Measurements from ENCODE around the gene NOCT.

DNA sequence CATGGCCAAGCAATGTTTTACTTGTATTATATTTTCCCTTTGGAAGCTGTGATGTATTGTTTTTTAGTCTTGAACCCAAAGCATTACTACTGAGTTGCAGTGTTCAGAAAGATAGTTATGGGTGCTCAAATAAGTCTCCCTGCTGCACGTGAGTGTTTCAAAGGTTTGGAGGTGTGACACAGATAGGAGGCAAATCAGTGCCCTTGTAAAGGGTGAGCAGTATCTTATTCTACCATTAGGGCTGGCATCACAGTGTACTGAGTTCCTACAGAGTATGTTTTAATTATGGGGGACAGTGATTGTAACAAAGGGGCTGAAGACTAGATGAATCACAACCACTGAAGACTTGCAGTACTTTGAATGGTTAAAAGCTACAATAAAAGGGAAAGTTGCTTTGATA is 38.3 kb downstream of the NOCT start:
- TF ChIP-seq ZNF514 (tag by site-specific recombination; IDR thresholded peaks at IDR 0.05) (no peak), ZNF768 (tag by site-specific recombination; IDR thresholded peaks at IDR 0.05) (no peak), ZNF529 (tag by site-specific recombination; IDR thresholded peaks at IDR 0.05; ENCODE audit: insufficient replicate concordance) (no peak), HOXA7 (CRISPR knock-in tag; IDR thresholded peaks at IDR 0.05; ENCODE audit: borderline replicate concordance) (no peak), ZNF777 (tag by site-specific recombination; IDR thresholded peaks at IDR 0.05; ENCODE audit: borderline replicate concordance) (no peak), YY1 (tag by site-specific recombination; IDR thresholded peaks at IDR 0.05) (no peak), SP7 (tag by site-specific recombination; IDR thresholded peaks at IDR 0.05) (no peak), KLF9 (tag by site-specific recombination; IDR thresholded peaks at IDR 0.05; ENCODE audit: low read depth) (no peak)
- TF ChIP-seq, protein P1, sequence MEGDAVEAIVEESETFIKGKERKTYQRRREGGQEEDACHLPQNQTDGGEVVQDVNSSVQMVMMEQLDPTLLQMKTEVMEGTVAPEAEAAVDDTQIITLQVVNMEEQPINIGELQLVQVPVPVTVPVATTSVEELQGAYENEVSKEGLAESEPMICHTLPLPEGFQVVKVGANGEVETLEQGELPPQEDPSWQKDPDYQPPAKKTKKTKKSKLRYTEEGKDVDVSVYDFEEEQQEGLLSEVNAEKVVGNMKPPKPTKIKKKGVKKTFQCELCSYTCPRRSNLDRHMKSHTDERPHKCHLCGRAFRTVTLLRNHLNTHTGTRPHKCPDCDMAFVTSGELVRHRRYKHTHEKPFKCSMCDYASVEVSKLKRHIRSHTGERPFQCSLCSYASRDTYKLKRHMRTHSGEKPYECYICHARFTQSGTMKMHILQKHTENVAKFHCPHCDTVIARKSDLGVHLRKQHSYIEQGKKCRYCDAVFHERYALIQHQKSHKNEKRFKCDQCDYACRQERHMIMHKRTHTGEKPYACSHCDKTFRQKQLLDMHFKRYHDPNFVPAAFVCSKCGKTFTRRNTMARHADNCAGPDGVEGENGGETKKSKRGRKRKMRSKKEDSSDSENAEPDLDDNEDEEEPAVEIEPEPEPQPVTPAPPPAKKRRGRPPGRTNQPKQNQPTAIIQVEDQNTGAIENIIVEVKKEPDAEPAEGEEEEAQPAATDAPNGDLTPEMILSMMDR (tag by site-specific recombination; IDR thresholded peaks at IDR 0.05) = no peak
- TF ChIP-seq, protein P2, sequence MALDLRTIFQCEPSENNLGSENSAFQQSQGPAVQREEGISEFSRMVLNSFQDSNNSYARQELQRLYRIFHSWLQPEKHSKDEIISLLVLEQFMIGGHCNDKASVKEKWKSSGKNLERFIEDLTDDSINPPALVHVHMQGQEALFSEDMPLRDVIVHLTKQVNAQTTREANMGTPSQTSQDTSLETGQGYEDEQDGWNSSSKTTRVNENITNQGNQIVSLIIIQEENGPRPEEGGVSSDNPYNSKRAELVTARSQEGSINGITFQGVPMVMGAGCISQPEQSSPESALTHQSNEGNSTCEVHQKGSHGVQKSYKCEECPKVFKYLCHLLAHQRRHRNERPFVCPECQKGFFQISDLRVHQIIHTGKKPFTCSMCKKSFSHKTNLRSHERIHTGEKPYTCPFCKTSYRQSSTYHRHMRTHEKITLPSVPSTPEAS (tag by site-specific recombination; IDR thresholded peaks at IDR 0.05) = no peak
- TF ChIP-seq, protein P3, sequence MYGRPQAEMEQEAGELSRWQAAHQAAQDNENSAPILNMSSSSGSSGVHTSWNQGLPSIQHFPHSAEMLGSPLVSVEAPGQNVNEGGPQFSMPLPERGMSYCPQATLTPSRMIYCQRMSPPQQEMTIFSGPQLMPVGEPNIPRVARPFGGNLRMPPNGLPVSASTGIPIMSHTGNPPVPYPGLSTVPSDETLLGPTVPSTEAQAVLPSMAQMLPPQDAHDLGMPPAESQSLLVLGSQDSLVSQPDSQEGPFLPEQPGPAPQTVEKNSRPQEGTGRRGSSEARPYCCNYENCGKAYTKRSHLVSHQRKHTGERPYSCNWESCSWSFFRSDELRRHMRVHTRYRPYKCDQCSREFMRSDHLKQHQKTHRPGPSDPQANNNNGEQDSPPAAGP (tag by site-specific recombination; IDR thresholded peaks at IDR 0.05) = no peak
